ENCODE measurements around the gene GHITM.
"Not testable (repeated sequence)": the region's sequence is repeated elsewhere in the genome, so short reads cannot be mapped to it uniquely, and the experiment has no call there.

Gene GHITM

GRCh38 chr10:84160663-84161362 lies 21.5 kb downstream of the GHITM start:
- DNase-seq (ENCODE audit: insufficient read length, low spot score): no peak
- no peak for TF ChIP-seq POU2F2 (IDR thresholded peaks at IDR 0.05; ENCODE audit: low read depth, low read length)
- TF ChIP-seq POLR2A (IDR thresholded peaks at IDR 0.05; ENCODE audit: low read depth, low read length): no peak
- TF ChIP-seq PAX5 (IDR thresholded peaks at IDR 0.05; ENCODE audit: insufficient read depth, low read length, severe bottlenecking): no peak
- TF ChIP-seq TAF1 (IDR thresholded peaks at IDR 0.05; ENCODE audit: low read depth, low read length): no peak
- TF ChIP-seq SPI1 (IDR thresholded peaks at IDR 0.05; ENCODE audit: low read depth, low read length): no peak
- no peak for TF ChIP-seq POLR2AphosphoS5 (IDR thresholded peaks at IDR 0.05; ENCODE audit: low read depth, low read length)
- no peak for FAIRE-seq

- FAIRE-seq (no peak), DNase-seq (ENCODE audit: insufficient read length, low spot score) (no peak)
- TF ChIP-seq TAF1 (IDR thresholded peaks at IDR 0.05; ENCODE audit: low read depth, low read length) (no peak), SPI1 (IDR thresholded peaks at IDR 0.05; ENCODE audit: low read depth, low read length) (no peak), POLR2AphosphoS5 (IDR thresholded peaks at IDR 0.05; ENCODE audit: low read depth, low read length) (no peak), PAX5 (IDR thresholded peaks at IDR 0.05; ENCODE audit: insufficient read depth, low read length, severe bottlenecking) (no peak), POU2F2 (IDR thresholded peaks at IDR 0.05; ENCODE audit: low read depth, low read length) (no peak)
These were observed 24.7 kb downstream of the GHITM start for GRCh38 chr10:84163996-84164395.

GRCh38 chr10:84164442-84164841 lies 25.1 kb downstream of the GHITM start:
- FAIRE-seq (no peak), DNase-seq (ENCODE audit: insufficient read length, low spot score) (no peak)
- TF ChIP-seq POLR2A (IDR thresholded peaks at IDR 0.05; ENCODE audit: low read depth, low read length): no peak
- TF ChIP-seq SPI1 (IDR thresholded peaks at IDR 0.05; ENCODE audit: low read depth, low read length): no peak
- no peak for TF ChIP-seq POU2F2 (IDR thresholded peaks at IDR 0.05; ENCODE audit: low read depth, low read length)
- no peak for TF ChIP-seq TAF1 (IDR thresholded peaks at IDR 0.05; ENCODE audit: low read depth, low read length)
- no peak for TF ChIP-seq PAX5 (IDR thresholded peaks at IDR 0.05; ENCODE audit: insufficient read depth, low read length, severe bottlenecking)
- TF ChIP-seq POLR2AphosphoS5 (IDR thresholded peaks at IDR 0.05; ENCODE audit: low read depth, low read length): no peak

GRCh38 chr10:84166620-84167288 lies 27.4 kb downstream of the GHITM start:
- FAIRE-seq (peak; percentile 55), DNase-seq (ENCODE audit: insufficient read length, low spot score) (no peak)
- TF ChIP-seq TAF1 (IDR thresholded peaks at IDR 0.05; ENCODE audit: low read depth, low read length): no peak
- TF ChIP-seq POLR2AphosphoS5 (IDR thresholded peaks at IDR 0.05; ENCODE audit: low read depth, low read length): no peak
- TF ChIP-seq SPI1 (IDR thresholded peaks at IDR 0.05; ENCODE audit: low read depth, low read length): no peak
- peak; percentile 60; the same call in 1 of the 2 replicates for TF ChIP-seq POU2F2 (IDR thresholded peaks at IDR 0.05; ENCODE audit: low read depth, low read length)
- TF ChIP-seq PAX5 (IDR thresholded peaks at IDR 0.05; ENCODE audit: insufficient read depth, low read length, severe bottlenecking): no peak
- no peak for TF ChIP-seq POLR2A (IDR thresholded peaks at IDR 0.05; ENCODE audit: low read depth, low read length)

- not testable (repeated sequence) for FAIRE-seq
These were observed 28.0 kb downstream of the GHITM start for GRCh38 chr10:84167289-84167653.

GRCh38 chr10:84168382-84168781 lies 29.1 kb downstream of the GHITM start:
- not testable (repeated sequence) for FAIRE-seq; DNase-seq (ENCODE audit: insufficient read length, low spot score)

More at GRCh38 chr10:84167289-84167653, 28.0 kb downstream of the GHITM start:
- DNase-seq (ENCODE audit: insufficient read length, low spot score): not testable (repeated sequence)

- peak; percentile 63 for FAIRE-seq
These were observed 31.9 kb downstream of the GHITM start for GRCh38 chr10:84171237-84171636.

GRCh38 chr10:84171700-84172466 lies 32.6 kb downstream of the GHITM start:
- DNase-seq (ENCODE audit: insufficient read length, low spot score): not testable (repeated sequence)
- 0 out of 2 replicates have a peak, but pooled peaks have one; percentile 32 for TF ChIP-seq POLR2A (IDR thresholded peaks at IDR 0.05; ENCODE audit: low read depth, low read length)
- TF ChIP-seq SPI1 (IDR thresholded peaks at IDR 0.05; ENCODE audit: low read depth, low read length): peak; percentile 26; the same call in 1 of the 2 replicates

More at GRCh38 chr10:84171237-84171636, 31.9 kb downstream of the GHITM start:
- DNase-seq (ENCODE audit: insufficient read length, low spot score): not testable (repeated sequence)

GRCh38 chr10:84172467-84173356 lies 33.4 kb downstream of the GHITM start:
- peak; percentile 75 for FAIRE-seq
- no peak for TF ChIP-seq SPI1 (IDR thresholded peaks at IDR 0.05; ENCODE audit: low read depth, low read length)
- DNase-seq (ENCODE audit: insufficient read length, low spot score): no peak

More at GRCh38 chr10:84171700-84172466, 32.6 kb downstream of the GHITM start:
- peak; percentile 72 for FAIRE-seq

GRCh38 chr10:84173501-84173929 lies 34.2 kb downstream of the GHITM start, which contains the start of gene GPR15LG:
Gene GPR15LG (plus strand): TSS chr10:84173801. CDS start chr10:84173852, 51 bp downstream.
- DNase-seq (ENCODE audit: insufficient read length, low spot score) (no peak), FAIRE-seq (no peak)
- TF ChIP-seq SPI1 (IDR thresholded peaks at IDR 0.05; ENCODE audit: low read depth, low read length) (no peak), POU2F2 (IDR thresholded peaks at IDR 0.05; ENCODE audit: low read depth, low read length) (no peak)

All from GM12891 (cell line).